Small intestine (tissue), 7 donors: Measurements from ENCODE around the gene RASA3. TPM values are rescaled to one million over a fixed set of nuclear protein-coding genes. Genes with fewer than 3 reads are reported as not detected.

Experiments
- DNase-seq, 2 donors: peaks; one replicate each; pipeline versions ENCODE4 v3.0.0 to v3.0.0-alpha.2; 2013
- FAIRE-seq: peaks from 2 replicates; lab custom pipeline; 2012; peaks lifted over from hg19 to GRCh38; lab: Jason Lieb, UNC
- H3K27ac ChIP-seq, 3 donors: one replicate each; pipeline ENCODE4 v1.5.1; 2013; ENCODE audit warnings: low read length in 2 of 3, mild to moderate bottlenecking in 2 of 3, control low read depth in 1 of 3, inconsistent platforms in 1 of 3, low read depth in 1 of 3, moderate library complexity in 1 of 3
- H3K27me3 ChIP-seq, 3 donors: one replicate each; pipeline ENCODE4 v1.6.1; 2013; ENCODE audit warnings: low read length in 3 of 3, inconsistent platforms in 1 of 3; ENCODE audit not compliant: control insufficient read depth in 3 of 3, insufficient read depth in 3 of 3
- H3K36me3 ChIP-seq, 3 donors: one replicate each; pipeline ENCODE4 v1.6.1; 2013; ENCODE audit warnings: low read length in 3 of 3, inconsistent platforms in 1 of 3, low read depth in 1 of 3, mild to moderate bottlenecking in 1 of 3, moderate library complexity in 1 of 3; ENCODE audit not compliant: control insufficient read depth in 3 of 3, insufficient read depth in 2 of 3
- H3K4me1 ChIP-seq, 3 donors: one replicate each; pipeline ENCODE4 v1.6.1; 2013; ENCODE audit warnings: low read length in 2 of 3, inconsistent platforms in 1 of 3, low read depth in 1 of 3, mild to moderate bottlenecking in 1 of 3, moderate library complexity in 1 of 3; ENCODE audit not compliant: control insufficient read depth in 3 of 3, insufficient read depth in 2 of 3
- H3K4me3 ChIP-seq, 3 donors: one replicate each; pipeline ENCODE4 v1.5.1; 2013; ENCODE audit warnings: low read length in 3 of 3, control low read depth in 1 of 3, inconsistent platforms in 1 of 3, low read depth in 1 of 3, mild to moderate bottlenecking in 1 of 3, moderate library complexity in 1 of 3
- H3K9me3 ChIP-seq, 2 donors: one replicate each; pipeline ENCODE4 v1.6.1; 2013; ENCODE audit warnings: low read depth in 1 of 2, low read length in 1 of 2; ENCODE audit not compliant: control insufficient read depth in 2 of 2, insufficient read depth in 1 of 2
- WGBS, 3 donors: extraction: QIAGEN DNeasy Blood & Tissue Kit; methylation state at CpG; one replicate each; pipeline ENCODE4 v1.1.7; 2013; 5-methylcytosine and 5-hydroxymethylcytosine counted together
- polyA plus RNA-seq, 4 donors: library from polyadenylated mRNA; stranded (reverse) in 3 of 4; unstranded in 1 of 4; fragments of 200-250 nt in 3 of 4; fragments of 120-200 nt in 1 of 4; gene quantifications; one replicate each; pipeline versions ENCODE4 v1.2.1 to v1.2.3, GENCODE V29; 2013
- donor health status: healthy with polysubstance abuse.
- donor health status: control.
- donor health status: control.
- donor health status: Bipolar disorder and iron deficiency.
- donor health status: healthy.

Gene RASA3
- polyA plus RNA-seq, 4 donors: 2.0 to 7.2 (median 6.5) TPM

DNA sequence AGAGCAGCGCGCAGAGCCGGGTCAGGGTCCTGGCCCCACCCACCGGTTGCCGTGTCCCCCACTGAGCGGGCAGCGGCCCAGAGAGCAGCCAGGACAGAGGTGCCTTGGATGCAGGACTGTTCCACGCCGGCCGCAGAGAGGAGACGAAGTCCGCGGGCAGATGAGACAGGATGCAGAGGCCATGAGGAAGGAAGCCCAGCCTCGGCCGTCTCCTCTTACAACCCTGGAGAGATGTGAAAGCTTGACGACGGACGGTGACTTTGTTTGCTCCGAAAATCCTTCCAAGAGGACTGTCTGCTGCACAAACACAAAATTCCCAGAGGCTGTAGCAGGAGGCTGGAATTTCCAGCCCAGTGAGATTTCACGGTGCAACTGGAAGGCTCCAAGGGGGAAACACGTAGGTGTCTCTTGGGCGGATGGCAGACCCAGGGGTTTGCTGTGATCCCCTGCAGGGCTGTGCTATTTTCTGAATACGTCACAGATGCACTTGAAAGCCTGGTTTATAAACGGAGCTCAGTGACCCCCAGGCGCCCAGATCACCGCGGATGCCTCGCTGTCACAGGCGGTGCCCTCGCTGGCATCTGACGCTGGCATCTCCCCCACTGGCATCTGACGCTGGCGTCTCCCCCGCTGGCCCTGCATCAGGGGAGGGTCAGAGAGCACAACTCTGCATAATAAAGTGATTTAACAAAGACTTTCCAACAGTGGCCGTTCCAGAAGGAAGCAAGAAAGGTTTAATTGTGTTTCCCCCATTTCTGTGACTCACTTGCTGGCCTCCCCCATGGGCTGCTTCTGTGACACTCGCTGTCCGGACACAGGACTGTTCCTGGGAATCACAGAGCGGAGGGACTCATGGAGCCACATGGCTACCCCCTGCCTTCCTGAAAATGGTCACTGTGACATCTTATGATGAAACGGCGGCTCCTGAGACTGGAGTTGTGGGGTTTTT, 96.6 kb downstream of the RASA3 start:
- Histone ChIP-seq H3K36me3 (peaks cover 0 to 41% (median 0%) of the 10 kb centered on the region in 3 donors), H3K4me3 (no peak overlapping the region), H3K9me3 (peaks cover 0 to 19% of the 10 kb centered on the region in 2 donors), H3K27ac (no peak overlapping the region), H3K27me3 (no peaks in the 10 kb centered on the region), H3K4me1 (no peaks in the 10 kb centered on the region)
- FAIRE-seq (no peak), DNase-seq (no peak)
- 64 to 76% (median 73%) methylated on average over 40 of the region's 40 CpGs for WGBS, 3 donors

DNA sequence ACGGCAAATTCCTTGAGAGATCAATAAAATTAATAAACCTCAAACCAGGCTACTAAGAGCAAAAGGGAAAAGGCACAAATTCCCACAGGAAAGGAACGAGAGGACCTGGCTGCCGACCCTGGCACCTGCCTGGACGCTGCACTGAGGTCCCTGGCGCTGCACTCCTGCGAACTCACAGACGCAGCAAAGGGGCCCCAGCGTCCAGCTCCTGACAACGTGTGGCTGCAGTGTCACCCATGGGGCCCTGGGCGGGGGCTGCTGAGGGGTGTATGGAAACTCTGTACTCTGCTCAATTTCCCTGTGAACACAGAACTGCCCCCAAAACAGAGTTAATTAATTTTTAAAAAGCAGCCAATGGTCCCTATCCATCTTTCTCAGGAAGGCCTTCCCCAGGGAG, 97.2 kb downstream of the RASA3 start:
- FAIRE-seq: no peak

DNA sequence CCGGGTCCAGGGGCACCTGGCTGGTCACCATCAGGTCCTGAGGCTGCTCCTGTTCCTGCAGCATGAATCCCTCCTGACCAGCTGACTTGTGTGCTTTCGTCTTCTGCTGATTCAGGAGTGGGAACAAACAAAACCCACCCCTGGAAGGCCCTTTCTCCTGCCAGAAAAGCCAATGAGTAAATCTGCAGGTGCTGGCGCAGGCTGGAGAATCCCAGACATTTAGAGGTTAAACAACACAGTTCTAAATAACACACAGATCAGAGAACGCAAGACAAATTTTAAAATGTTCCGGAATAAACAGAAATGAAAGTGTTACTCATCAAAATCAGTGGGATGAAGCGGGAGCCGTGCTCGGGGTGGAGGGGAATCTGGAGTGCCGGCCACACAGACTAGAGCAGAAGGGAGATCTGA, 97.9 kb downstream of the RASA3 start:
- FAIRE-seq (no peak), DNase-seq (no peak)
- Histone ChIP-seq H3K27me3 (no peaks in the 10 kb centered on the region), H3K9me3 (peaks cover 0 to 14% of the 10 kb centered on the region in 2 donors), H3K36me3 (peaks cover 0 to 41% (median 0%) of the 10 kb centered on the region in 3 donors), H3K4me1 (no peaks in the 10 kb centered on the region), H3K4me3 (no peak overlapping the region), H3K27ac (no peak overlapping the region)
- 68 to 76% (median 74%) methylated on average over 9 of the region's 9 CpGs for WGBS, 3 donors

More for the DNA sequence above, 97.2 kb downstream of the RASA3 start:
- H3K36me3 ChIP-seq: peaks cover 0 to 38% (median 0%) of the 10 kb centered on the region in 3 donors
- 68 to 85% (median 85%) methylated on average over 10 of the region's 10 CpGs for WGBS, 3 donors
- no peak for DNase-seq
- no peak overlapping the region for H3K4me3 ChIP-seq
- H3K9me3 ChIP-seq: peaks cover 0 to 18% of the 10 kb centered on the region in 2 donors
- H3K27ac ChIP-seq: no peak overlapping the region
- no peaks in the 10 kb centered on the region for H3K27me3 ChIP-seq
- no peaks in the 10 kb centered on the region for H3K4me1 ChIP-seq

DNA sequence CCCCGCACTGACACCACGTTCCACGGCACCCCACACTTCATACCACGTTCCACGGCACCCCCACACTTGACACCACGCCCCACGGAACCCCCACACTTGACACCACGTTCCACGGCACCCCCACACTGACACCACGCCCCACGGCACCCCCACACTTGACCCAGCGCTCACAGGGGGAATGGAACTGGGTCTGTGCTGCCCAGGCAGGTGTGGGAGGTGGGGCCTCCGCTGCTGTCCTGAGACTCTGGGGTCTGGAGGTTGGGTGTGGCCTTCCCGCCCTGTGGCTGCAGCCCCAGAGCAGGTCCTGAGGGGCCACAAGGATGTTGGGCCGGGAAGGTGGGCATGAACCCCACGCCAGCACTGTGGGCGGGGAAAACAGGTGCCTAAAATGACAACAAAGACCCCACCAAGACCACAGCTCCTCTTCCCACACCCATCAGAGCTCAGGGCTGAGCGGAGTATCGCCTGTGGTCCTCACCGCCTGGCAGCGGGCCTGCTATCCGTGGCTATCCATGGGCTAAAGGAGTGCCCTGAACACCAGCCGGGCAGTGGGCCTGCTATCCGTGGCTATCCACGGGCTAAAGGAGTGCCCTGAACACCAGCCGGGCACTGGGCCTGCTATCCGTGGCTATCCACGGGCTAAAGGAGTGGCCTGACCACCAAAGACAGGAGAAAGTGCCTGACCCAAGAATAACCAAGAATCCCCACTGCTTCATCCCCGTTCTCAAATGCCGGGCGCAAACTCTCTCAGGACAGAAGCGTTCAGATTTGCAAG, 98.7 kb downstream of the RASA3 start:
- 92 to 94% (median 93%) methylated on average over 32 of the region's 32 CpGs for WGBS, 3 donors
- no peaks in the 10 kb centered on the region for H3K4me1 ChIP-seq
- H3K27ac ChIP-seq: no peak overlapping the region
- H3K9me3 ChIP-seq: peaks cover 0 to 7% of the 10 kb centered on the region in 2 donors
- H3K27me3 ChIP-seq: no peaks in the 10 kb centered on the region
- H3K4me3 ChIP-seq: no peak overlapping the region
- peaks cover 0 to 38% (median 0%) of the 10 kb centered on the region in 3 donors for H3K36me3 ChIP-seq
- DNase-seq (no peak), FAIRE-seq (no peak)

DNA sequence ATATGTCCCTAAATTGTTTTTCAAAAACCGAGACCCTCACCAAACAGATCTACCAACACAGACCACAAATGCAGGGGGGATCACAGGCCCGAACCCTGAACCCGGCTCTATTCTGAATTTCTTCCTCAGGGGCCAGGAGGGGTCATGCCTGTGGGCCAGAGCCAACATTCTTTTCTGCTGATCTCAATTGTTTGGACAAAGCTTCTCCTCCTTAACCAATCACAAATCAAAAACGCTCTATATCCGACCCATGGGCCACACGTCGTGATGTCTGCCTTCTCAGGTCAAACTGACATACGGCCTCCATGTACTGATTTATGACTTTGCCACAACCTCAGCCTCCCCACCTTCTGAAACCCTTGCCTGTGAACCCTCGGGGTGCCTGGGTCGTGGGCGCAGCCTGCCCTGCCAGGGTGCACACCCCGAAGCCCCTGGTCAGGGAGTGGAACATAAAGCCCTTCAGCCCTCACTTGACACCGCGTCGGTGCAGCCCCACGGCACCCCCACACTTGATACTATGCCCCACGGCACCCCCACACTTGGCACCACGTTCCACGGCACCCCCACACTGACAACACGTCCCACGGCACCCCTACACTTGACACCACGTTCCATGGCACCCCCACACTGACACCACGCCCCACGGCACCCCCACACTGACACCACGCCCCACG, 100.2 kb downstream of the RASA3 start:
- no peak overlapping the region for H3K4me3 ChIP-seq
- DNase-seq (no peak), FAIRE-seq (no peak)
- H3K27me3 ChIP-seq: no peaks in the 10 kb centered on the region
- H3K36me3 ChIP-seq: peaks cover 0 to 37% (median 0%) of the 10 kb centered on the region in 3 donors
- H3K27ac ChIP-seq: no peak overlapping the region
- H3K9me3 ChIP-seq: peaks cover 0 to 3% of the 10 kb centered on the region in 2 donors
- 74 to 93% (median 86%) methylated on average over 23 to 26 of the region's 26 CpGs for WGBS, 3 donors
- H3K4me1 ChIP-seq: no peaks in the 10 kb centered on the region

DNA sequence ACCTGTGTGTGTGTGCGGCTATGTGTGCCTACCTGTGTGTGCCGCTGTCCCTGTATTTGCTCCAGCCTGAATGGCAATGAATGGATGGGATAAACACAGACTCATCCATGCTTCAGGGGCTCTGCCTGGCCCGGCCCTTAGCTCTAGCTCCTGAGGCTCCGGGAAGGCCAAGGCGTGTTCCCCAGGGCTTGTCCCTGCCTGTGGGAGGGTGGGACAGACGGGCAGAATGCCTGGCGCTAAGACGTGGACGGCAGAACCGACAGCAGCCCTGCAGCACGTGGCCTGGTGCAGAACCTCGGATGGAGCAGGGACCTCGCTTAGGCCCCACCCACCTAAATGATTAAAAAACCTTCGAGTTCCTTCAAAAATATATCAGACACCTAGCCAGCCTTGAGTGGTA, 100.8 kb downstream of the RASA3 start:
- 75 to 84% (median 83%) methylated on average over 13 to 14 of the region's 14 CpGs for WGBS, 3 donors
- H3K27me3 ChIP-seq: no peaks in the 10 kb centered on the region
- DNase-seq (no peak), FAIRE-seq (no peak)
- no peak overlapping the region for H3K27ac ChIP-seq
- peaks cover 0 to 37% (median 0%) of the 10 kb centered on the region in 3 donors for H3K36me3 ChIP-seq
- peaks cover 0 to 3% of the 10 kb centered on the region in 2 donors for H3K9me3 ChIP-seq
- peaks cover 0 to 3% (median 2%) of the 10 kb centered on the region in 3 donors for H3K4me1 ChIP-seq
- H3K4me3 ChIP-seq: no peak overlapping the region

DNA sequence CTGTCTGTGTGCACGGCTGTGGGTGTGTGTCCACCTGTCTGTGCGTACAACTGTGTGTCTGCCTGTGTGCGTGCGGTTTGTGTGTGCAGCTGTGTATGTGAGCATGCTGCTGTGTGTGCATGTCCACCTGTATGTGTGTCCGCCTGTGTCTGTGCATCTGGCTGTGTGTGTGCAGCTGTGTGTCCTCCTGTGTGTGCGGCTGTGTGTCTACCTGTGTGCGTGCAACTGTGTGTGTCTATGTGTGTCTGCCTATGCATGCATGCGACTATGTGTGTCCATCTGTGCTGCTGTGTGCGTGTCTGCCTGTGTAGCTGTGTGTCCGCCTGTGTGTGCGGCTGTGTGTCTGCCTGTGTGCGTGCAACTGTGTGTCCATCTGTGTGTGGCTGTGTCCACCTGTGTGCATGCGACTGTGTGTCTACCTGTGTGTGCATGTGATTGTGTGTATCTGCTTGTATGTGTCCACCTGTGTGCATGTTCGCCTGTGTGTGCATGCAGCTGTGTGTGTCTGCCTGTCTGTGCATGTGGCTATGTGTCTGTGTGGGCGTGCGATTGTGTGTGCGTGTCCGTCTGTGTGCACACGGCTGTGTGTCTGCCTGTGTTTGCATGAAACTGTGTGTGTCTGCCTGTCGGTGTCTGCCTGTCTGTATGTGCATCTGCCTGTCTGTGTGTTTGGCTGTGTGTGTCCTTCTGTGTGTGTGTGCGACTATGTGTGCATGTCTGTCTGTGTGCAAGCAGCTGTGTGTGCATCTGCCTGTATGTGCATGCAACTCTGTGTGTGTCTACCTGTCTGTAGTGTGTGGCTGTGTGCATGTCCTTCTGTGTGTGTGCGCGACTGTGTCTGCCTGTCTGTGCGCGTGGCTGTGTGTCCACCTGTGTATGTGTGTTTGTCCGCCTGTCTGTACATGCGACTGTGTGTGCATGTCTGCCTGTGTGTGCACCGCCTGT, 101.5 kb downstream of the RASA3 start:
- 92 to 96% (median 92%) methylated on average over 28 of the region's 28 CpGs for WGBS, 3 donors
- Histone ChIP-seq H3K9me3 (peaks cover 0 to 3% of the 10 kb centered on the region in 2 donors), H3K27me3 (no peaks in the 10 kb centered on the region), H3K4me1 (peaks cover 0 to 3% (median 2%) of the 10 kb centered on the region in 3 donors), H3K36me3 (peaks cover 0 to 41% (median 0%) of the 10 kb centered on the region in 3 donors), H3K27ac (no peak overlapping the region), H3K4me3 (no peak overlapping the region)
- DNase-seq (no peak), FAIRE-seq (no peak)
